A673 (cell line): ENCODE data around the gene RIPOR3.

ENCODE experiments used
- EZH2 ChIP-seq: fragments of 200-600 bp; sonication (generic); IDR thresholded peaks from 2 replicates; pipeline ENCODE4 v1.6.1; 2017; ENCODE audit warnings: borderline replicate concordance, low read depth, mild to moderate bottlenecking, mixed read lengths, antibody characterized with exemption, low read length; ENCODE audit not compliant: poor library complexity, severe bottlenecking
- TF ChIP-seq, protein P1 (sequence below): fragments of 300-800, 200-600 bp; sonication (generic); conservative IDR thresholded peaks from 2 replicates; pipeline ENCODE4 v1.5.1; 2017; ENCODE audit warnings: low read depth, mild to moderate bottlenecking, antibody characterized with exemption, low read length, moderate library complexity, mixed read lengths

DNA sequence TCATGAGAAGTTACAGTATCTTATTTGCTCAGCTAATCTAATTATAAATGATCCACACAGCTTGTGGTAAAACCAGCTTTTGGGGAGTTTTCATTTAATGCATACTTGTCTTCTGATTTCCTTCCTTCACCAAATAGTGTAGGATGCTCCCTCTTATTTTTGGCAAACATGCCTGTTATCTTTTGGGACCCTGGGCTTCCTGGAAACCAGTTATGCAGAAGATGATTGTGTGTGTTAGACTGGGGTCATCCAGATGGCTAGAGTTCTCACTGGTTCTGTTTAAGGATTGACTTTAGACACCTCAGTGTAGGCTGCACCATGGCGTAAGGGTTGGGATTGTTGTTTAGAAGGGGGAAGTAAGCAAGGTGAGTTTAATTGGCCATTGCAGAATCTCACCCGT is 119.9 kb downstream of the RIPOR3 start:
- TF ChIP-seq, protein P1, sequence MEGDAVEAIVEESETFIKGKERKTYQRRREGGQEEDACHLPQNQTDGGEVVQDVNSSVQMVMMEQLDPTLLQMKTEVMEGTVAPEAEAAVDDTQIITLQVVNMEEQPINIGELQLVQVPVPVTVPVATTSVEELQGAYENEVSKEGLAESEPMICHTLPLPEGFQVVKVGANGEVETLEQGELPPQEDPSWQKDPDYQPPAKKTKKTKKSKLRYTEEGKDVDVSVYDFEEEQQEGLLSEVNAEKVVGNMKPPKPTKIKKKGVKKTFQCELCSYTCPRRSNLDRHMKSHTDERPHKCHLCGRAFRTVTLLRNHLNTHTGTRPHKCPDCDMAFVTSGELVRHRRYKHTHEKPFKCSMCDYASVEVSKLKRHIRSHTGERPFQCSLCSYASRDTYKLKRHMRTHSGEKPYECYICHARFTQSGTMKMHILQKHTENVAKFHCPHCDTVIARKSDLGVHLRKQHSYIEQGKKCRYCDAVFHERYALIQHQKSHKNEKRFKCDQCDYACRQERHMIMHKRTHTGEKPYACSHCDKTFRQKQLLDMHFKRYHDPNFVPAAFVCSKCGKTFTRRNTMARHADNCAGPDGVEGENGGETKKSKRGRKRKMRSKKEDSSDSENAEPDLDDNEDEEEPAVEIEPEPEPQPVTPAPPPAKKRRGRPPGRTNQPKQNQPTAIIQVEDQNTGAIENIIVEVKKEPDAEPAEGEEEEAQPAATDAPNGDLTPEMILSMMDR = no peak
- no peak for TF ChIP-seq EZH2
